GM04504 (cell line): ENCODE measurements around the gene PSMD1.

Source experiments
- DNase-seq: peaks from one replicate; pipeline ENCODE4 v3.0.0-alpha.2; 2012; ENCODE audit warnings: low read depth

The PSMD1 gene

DNA sequence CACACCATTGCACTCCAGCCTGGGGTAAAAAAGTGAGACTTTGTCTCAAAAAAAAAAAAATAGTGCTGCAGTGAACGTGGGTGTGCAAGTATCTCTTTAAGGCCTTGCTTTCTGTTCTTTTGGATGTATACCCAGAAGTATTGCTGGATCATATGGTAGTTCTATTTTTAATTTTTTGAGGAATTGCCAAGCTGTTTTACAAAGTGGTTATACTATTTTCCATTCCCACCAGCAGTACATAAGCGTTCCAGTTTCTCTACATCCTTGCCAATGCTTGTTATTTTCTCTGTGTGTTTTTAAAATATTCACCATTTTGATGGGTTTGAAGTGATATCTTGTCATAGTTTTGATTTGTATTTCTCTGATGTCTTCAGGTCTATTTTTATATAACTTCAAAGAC, 154.8 kb downstream of the PSMD1 start:
- DNase-seq = no peak

DNA sequence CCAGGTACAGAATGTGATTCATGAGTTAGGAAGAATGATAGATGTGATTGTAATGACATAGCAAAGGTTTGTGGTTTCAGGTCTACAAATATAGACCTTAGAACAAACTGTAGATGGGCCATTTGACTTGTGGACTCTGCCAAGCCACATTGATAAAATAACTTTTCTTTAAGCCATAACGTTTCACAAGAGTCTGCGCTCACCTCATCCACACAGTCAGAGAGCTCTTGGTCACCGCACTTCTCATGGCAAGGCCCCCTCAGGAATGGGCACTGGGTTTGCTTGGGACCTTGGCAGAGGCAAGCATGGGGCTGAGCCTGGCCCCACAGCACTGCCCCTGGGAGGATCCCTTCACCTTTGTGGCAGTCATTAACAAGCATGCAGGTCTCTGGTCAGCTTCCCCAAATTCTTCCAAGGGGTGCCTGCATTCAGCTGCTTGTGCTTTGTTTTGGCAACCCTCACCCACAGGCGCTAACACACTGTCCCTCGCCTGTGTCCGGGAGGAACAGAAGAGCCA, 155.7 kb downstream of the PSMD1 start:
- no peak for DNase-seq

DNA sequence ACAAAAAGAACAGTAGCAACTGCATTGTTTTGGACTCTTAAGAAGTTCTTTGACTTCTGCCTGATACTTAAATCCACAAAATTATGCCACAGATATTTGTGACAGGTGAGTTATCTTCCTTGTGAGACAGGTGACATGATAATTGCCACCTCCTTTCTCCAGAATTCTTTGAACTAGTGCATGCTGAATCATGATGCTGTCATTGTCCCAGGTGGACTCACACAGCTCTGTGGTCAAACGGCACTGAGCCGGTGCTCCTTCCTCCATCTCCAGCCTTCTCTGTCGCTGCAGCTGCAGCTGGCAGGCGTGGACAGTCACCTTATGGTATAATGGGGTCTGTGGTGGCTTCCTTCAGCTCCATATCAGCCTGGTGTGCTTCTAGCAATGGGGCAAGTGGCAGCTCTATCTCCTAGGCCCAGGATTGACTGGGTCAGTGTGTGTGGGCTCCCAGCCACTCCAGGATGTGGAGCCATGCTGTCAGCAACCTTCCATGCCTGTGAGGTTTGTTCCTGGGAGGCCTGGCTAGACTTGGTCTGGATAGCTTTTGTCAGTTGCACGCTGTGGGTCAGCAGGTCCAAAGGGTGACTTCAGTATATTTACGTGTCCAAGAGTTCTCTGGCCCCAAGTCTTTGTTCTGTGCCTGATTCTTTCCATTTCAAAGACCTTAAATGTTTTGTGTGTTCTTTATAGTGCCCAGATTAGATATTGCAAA, 157.4 kb downstream of the PSMD1 start:
- no peak for DNase-seq

DNA sequence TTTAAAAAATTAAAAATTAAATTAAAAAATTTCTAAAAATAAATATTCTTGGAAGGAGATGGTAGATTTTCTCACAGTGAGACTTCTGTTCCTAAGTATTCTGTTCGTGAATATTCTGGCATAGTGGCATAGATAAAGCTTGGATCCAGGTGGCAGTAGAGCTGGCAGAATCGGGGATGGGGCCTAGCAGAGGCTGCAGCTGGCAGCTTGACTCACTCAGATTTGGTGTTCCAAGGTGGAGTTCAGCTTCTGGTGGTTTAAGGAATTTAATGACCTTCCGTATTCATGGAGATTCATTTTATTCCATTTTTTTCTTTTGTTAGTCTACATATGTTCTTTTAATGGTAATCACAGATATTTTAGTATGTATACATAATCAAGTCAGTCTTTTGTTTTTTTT, 161.7 kb downstream of the PSMD1 start:
- DNase-seq = no peak

DNA sequence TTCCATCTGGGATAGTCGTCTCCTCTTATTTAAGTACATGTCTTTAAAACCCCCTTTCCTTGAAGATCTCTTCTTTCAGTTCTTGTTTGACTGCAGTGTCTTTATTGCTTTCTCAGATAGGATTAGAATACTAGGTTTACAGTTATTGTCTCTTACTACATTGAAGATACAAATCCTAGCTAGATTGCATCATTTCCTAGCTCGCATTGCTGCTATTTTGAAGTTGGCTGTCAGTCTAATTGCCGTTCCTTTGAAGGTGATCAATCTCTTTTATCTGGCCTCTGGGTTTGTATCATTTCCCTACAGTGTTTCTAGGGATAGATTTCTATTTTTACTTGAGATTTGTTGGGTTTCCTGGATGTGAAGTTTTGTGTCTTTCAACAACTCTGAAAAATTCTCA, 162.6 kb downstream of the PSMD1 start:
- no peak for DNase-seq

DNA sequence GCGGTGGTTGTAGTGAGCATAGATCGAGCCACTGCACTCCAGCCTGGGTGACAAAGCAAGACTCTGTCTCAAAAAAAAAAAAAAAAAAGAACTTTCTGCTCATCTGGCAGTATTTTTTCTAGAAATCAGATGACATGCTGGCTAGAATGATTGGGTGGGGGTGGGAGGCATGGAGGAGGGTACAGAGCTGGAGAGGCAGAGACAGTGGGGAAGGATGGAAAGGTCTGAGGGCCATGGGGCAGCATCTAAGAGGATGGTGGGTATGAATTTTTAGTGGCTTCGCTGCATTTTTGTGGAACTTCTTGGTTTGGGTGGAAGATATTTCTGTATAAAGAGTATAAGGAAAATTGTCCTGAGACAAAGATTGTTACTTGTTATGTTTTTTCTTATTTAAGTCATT, 165.1 kb downstream of the PSMD1 start:
- DNase-seq = no peak
